ENCODE measurements around the gene NOVA1.

Gene NOVA1

GRCh38 chr14:26415618-26416123, 182.2 kb downstream of the NOVA1 start:
- H3K79me2 ChIP-seq, result no peaks in the 10 kb centered on the region
- no peaks in the 10 kb centered on the region for H3K9me3 ChIP-seq (ENCODE audit: control insufficient read depth, low read length)
- TF ChIP-seq CTCF (IDR thresholded peaks at IDR 0.05), result no peak
- no peak overlapping the region for H3K27ac ChIP-seq
- H3K4me3 ChIP-seq (ENCODE audit: low read depth, low read length), result no peak overlapping the region
- no peak overlapping the region for H2AFZ ChIP-seq
- H3K27me3 ChIP-seq (ENCODE audit: control insufficient read depth, insufficient read depth, low read length), result no peaks in the 10 kb centered on the region
- no peak overlapping the region for H3K4me2 ChIP-seq (ENCODE audit: low read length)
- no peaks in the 10 kb centered on the region for H3K36me3 ChIP-seq (ENCODE audit: control insufficient read depth, insufficient read depth, low read length)
- H3K9ac ChIP-seq, result no peak overlapping the region
- H3K4me1 ChIP-seq, result no peaks in the 10 kb centered on the region

GRCh38 chr14:26414926-26415325, 182.9 kb downstream of the NOVA1 start:
- no peak overlapping the region for H3K4me2 ChIP-seq (ENCODE audit: low read length)
- H3K9me3 ChIP-seq (ENCODE audit: control insufficient read depth, low read length), result no peaks in the 10 kb centered on the region
- H3K27me3 ChIP-seq (ENCODE audit: control insufficient read depth, insufficient read depth, low read length), result no peaks in the 10 kb centered on the region
- no peaks in the 10 kb centered on the region for H3K4me1 ChIP-seq
- no peak overlapping the region for H2AFZ ChIP-seq
- no peak for TF ChIP-seq CTCF (IDR thresholded peaks at IDR 0.05)
- no peak overlapping the region for H3K4me3 ChIP-seq (ENCODE audit: low read depth, low read length)
- H3K27ac ChIP-seq, result no peak overlapping the region
- H3K36me3 ChIP-seq (ENCODE audit: control insufficient read depth, insufficient read depth, low read length), result no peaks in the 10 kb centered on the region
- H3K9ac ChIP-seq, result no peak overlapping the region
- H3K79me2 ChIP-seq, result no peaks in the 10 kb centered on the region

GRCh38 chr14:26414103-26414502, 183.7 kb downstream of the NOVA1 start:
- no peaks in the 10 kb centered on the region for H3K79me2 ChIP-seq
- H3K4me3 ChIP-seq (ENCODE audit: low read depth, low read length), result no peak overlapping the region
- no peak overlapping the region for H2AFZ ChIP-seq
- no peaks in the 10 kb centered on the region for H3K9me3 ChIP-seq (ENCODE audit: control insufficient read depth, low read length)
- no peak overlapping the region for H3K27ac ChIP-seq
- no peak overlapping the region for H3K4me2 ChIP-seq (ENCODE audit: low read length)
- TF ChIP-seq CTCF (IDR thresholded peaks at IDR 0.05), result no peak
- H3K9ac ChIP-seq, result no peak overlapping the region
- no peaks in the 10 kb centered on the region for H3K27me3 ChIP-seq (ENCODE audit: control insufficient read depth, insufficient read depth, low read length)
- H3K36me3 ChIP-seq (ENCODE audit: control insufficient read depth, insufficient read depth, low read length), result no peaks in the 10 kb centered on the region
- no peaks in the 10 kb centered on the region for H3K4me1 ChIP-seq

- H3K9ac ChIP-seq, result no peak overlapping the region
- no peaks in the 10 kb centered on the region for H3K4me1 ChIP-seq
- no peaks in the 10 kb centered on the region for H3K36me3 ChIP-seq (ENCODE audit: control insufficient read depth, insufficient read depth, low read length)
- H3K27ac ChIP-seq, result no peak overlapping the region
- H3K79me2 ChIP-seq, result no peaks in the 10 kb centered on the region
- TF ChIP-seq CTCF (IDR thresholded peaks at IDR 0.05), result no peak
- no peak overlapping the region for H3K4me2 ChIP-seq (ENCODE audit: low read length)
- H3K27me3 ChIP-seq (ENCODE audit: control insufficient read depth, insufficient read depth, low read length), result no peaks in the 10 kb centered on the region
- no peak overlapping the region for H2AFZ ChIP-seq
- no peak overlapping the region for H3K4me3 ChIP-seq (ENCODE audit: low read depth, low read length)
- H3K9me3 ChIP-seq (ENCODE audit: control insufficient read depth, low read length), result no peaks in the 10 kb centered on the region
These were observed 185.4 kb downstream of the NOVA1 start for GRCh38 chr14:26412421-26412820.

- TF ChIP-seq CTCF (IDR thresholded peaks at IDR 0.05), result no peak
- no peaks in the 10 kb centered on the region for H3K36me3 ChIP-seq (ENCODE audit: control insufficient read depth, insufficient read depth, low read length)
These were observed 187.6 kb downstream of the NOVA1 start for GRCh38 chr14:26410189-26410685.

More at GRCh38 chr14:26410189-26410685, 187.6 kb downstream of the NOVA1 start:
- H3K4me3 ChIP-seq (ENCODE audit: low read depth, low read length), result no peak overlapping the region
- H2AFZ ChIP-seq, result no peak overlapping the region
- no peak overlapping the region for H3K4me2 ChIP-seq (ENCODE audit: low read length)
- H3K27me3 ChIP-seq (ENCODE audit: control insufficient read depth, insufficient read depth, low read length), result no peaks in the 10 kb centered on the region
- H3K9ac ChIP-seq, result no peak overlapping the region
- no peak overlapping the region for H3K27ac ChIP-seq
- H3K9me3 ChIP-seq (ENCODE audit: control insufficient read depth, low read length), result no peaks in the 10 kb centered on the region
- H3K4me1 ChIP-seq, result no peaks in the 10 kb centered on the region
- H3K79me2 ChIP-seq, result no peaks in the 10 kb centered on the region

Data from parathyroid adenoma (tissue), 2 donors.